Stomach (tissue), 9 donors: ENCODE results near the gene R3HDM2. TPM values are rescaled to one million over a fixed set of nuclear protein-coding genes. Genes with fewer than 3 reads are reported as not detected.
A peak's percentile ranks its signal among the peaks of the same experiment; 100 is the strongest.

Experiments
- DNase-seq, 2 donors: peaks; one replicate each; pipeline versions ENCODE4 v3.0.0 to v3.0.0-alpha.2; 2013 to 2019
- H3K27ac ChIP-seq, 5 donors: fragments of 200-600 bp in 4 of 5; sonication (generic) in 4 of 5; one replicate each; pipeline ENCODE4 v1.5.1; 2013 to 2019; ENCODE audit warnings: mild to moderate bottlenecking in 1 of 5, moderate library complexity in 1 of 5
- H3K27me3 ChIP-seq, 3 donors: fragments of 200-600 bp; sonication (generic); one replicate each; pipeline ENCODE4 v1.5.1; 2017 to 2019; ENCODE audit warnings: mixed run types in 1 of 3
- H3K36me3 ChIP-seq, 4 donors: fragments of 200-600 bp; sonication (generic); 1 replicate in 3 of 4; 2 replicates in 1 of 4; pipeline ENCODE4 v1.5.1; 2016 to 2019
- H3K4me1 ChIP-seq, 4 donors: fragments of 200-600 bp; sonication (generic); one replicate each; pipeline ENCODE4 v1.5.1; 2016 to 2019
- H3K4me3 ChIP-seq, 4 donors: fragments of 200-600 bp; sonication (generic) in 3 of 4; one replicate each; pipeline ENCODE4 v1.5.1; 2016 to 2019; ENCODE audit warnings: mild to moderate bottlenecking in 1 of 4
- H3K9me3 ChIP-seq, 4 donors: fragments of 200-600 bp; sonication (generic); one replicate each; pipeline ENCODE4 v1.5.1; 2016 to 2019
- EP300 ChIP-seq: sonication (generic); formaldehyde crosslinking; IDR thresholded peaks from one replicate; pipeline ENCODE4 v1.6.1; 2017; ENCODE audit warnings: antibody characterized with exemption
- POLR2A ChIP-seq, 4 donors: fragments of 450-650 bp; IDR thresholded peaks; one replicate each; pipeline ENCODE4 v1.6.1; 2016; ENCODE audit warnings: antibody characterized with exemption in 4 of 4, control low read depth in 2 of 4, mild to moderate bottlenecking in 1 of 4, moderate library complexity in 1 of 4
- POLR2AphosphoS5 ChIP-seq, 3 donors: sonication (generic); formaldehyde crosslinking; IDR thresholded peaks; one replicate each; pipeline ENCODE4 v1.6.1; 2016; ENCODE audit warnings: antibody characterized with exemption in 3 of 3
- WGBS, 5 donors: extraction: QIAGEN DNeasy Blood & Tissue Kit in 3 of 5; methylation state at CpG; one replicate each; pipeline versions ENCODE4 v1.1.5 to v1.1.7; 2013 to 2018; 5-methylcytosine and 5-hydroxymethylcytosine counted together
- intact Hi-C: fragments of 100-400 bp; cut with DNase I; formaldehyde crosslinking; loops from one replicate; pipeline ENCODE4 v1.15.1; 2023; ENCODE audit warnings: low total_unique reads
- polyA plus RNA-seq, 3 donors: library from polyadenylated mRNA; stranded (reverse); fragments of 200-250 nt; gene quantifications; one replicate each; pipeline ENCODE4 v1.2.3, GENCODE V29; 2013
- total RNA-seq, 5 donors: library from RNA; depleted of rRNA; stranded (reverse); fragments of >200 nt; gene quantifications; one replicate each; pipeline versions ENCODE4 v1.1.0 to v1.2.3, GENCODE V29; 2014 to 2016
- TF ChIP-seq, protein P1 (sequence below), 7 experiments: fragments of 450-650 bp in 4 of 7; fragments of 200-600 bp in 3 of 7; sonication (generic) in 3 of 7; IDR thresholded peaks; one replicate each; pipeline ENCODE4 v1.5.1; 2016 to 2019; ENCODE audit warnings: antibody characterized with exemption in 7 of 7, control low read depth in 2 of 7, mild to moderate bottlenecking in 1 of 7
- donor health status: healthy with polysubstance abuse.
- donor health status: Bipolar disorder and iron deficiency.
- donor health status: healthy.

R3HDM2 gene
- total and polyA plus RNA-seq, 8 donors: 12.4 to 64.3 (median 24.5) TPM

- no peaks in the 10 kb centered on the region for H3K9me3 ChIP-seq
- DNase-seq: no peak
- peaks cover 18 to 45% (median 35%) of the 10 kb centered on the region in 4 donors for H3K4me1 ChIP-seq
- intact Hi-C loops: no loop called here
- H3K4me3 ChIP-seq: no peak overlapping the region
- H3K36me3 ChIP-seq: no peaks in the 10 kb centered on the region
- 31 to 70% (median 50%) methylated on average over 1 of the region's 1 CpG for WGBS, 5 donors
- peaks cover 46 to 100% (median 95%) of the 10 kb centered on the region in 3 donors for H3K27me3 ChIP-seq
- H3K27ac ChIP-seq: no peak overlapping the region
- no peak for TF ChIP-seq POLR2AphosphoS5 (IDR thresholded peaks at IDR 0.05)
- no peak for TF ChIP-seq EP300
- no peak for TF ChIP-seq POLR2A (IDR thresholded peaks at IDR 0.05)
- TF ChIP-seq, protein P1, sequence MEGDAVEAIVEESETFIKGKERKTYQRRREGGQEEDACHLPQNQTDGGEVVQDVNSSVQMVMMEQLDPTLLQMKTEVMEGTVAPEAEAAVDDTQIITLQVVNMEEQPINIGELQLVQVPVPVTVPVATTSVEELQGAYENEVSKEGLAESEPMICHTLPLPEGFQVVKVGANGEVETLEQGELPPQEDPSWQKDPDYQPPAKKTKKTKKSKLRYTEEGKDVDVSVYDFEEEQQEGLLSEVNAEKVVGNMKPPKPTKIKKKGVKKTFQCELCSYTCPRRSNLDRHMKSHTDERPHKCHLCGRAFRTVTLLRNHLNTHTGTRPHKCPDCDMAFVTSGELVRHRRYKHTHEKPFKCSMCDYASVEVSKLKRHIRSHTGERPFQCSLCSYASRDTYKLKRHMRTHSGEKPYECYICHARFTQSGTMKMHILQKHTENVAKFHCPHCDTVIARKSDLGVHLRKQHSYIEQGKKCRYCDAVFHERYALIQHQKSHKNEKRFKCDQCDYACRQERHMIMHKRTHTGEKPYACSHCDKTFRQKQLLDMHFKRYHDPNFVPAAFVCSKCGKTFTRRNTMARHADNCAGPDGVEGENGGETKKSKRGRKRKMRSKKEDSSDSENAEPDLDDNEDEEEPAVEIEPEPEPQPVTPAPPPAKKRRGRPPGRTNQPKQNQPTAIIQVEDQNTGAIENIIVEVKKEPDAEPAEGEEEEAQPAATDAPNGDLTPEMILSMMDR (IDR thresholded peaks at IDR 0.05): no peak
Measured at GRCh38 chr12:57220770-57221168, 210.1 kb downstream of the R3HDM2 start.

- H3K9me3 ChIP-seq: no peaks in the 10 kb centered on the region
- DNase-seq: no peak
- WGBS, 5 donors: 5 to 10% (median 7%) methylated on average over 28 to 38 of the region's 38 CpGs
- intact Hi-C loops: no loop called here
- H3K4me3 ChIP-seq: no peak overlapping the region
- peaks cover 19 to 45% (median 33%) of the 10 kb centered on the region in 4 donors for H3K4me1 ChIP-seq
- H3K36me3 ChIP-seq: no peaks in the 10 kb centered on the region
- H3K27me3 ChIP-seq: peaks cover 46 to 100% (median 95%) of the 10 kb centered on the region in 3 donors
- no peak overlapping the region for H3K27ac ChIP-seq
- TF ChIP-seq, protein P1 (IDR thresholded peaks at IDR 0.05): no peak
- no peak for TF ChIP-seq EP300
- no peak for TF ChIP-seq POLR2AphosphoS5 (IDR thresholded peaks at IDR 0.05)
- no peak for TF ChIP-seq POLR2A (IDR thresholded peaks at IDR 0.05)
Measured at GRCh38 chr12:57219993-57220754, 210.7 kb downstream of the R3HDM2 start.

GRCh38 chr12:57219205-57219992 lies 211.4 kb downstream of the R3HDM2 start:
- no peak overlapping the region for H3K27ac ChIP-seq
- WGBS, 5 donors: 55 to 72% (median 69%) methylated on average over 12 to 14 of the region's 14 CpGs
- peaks cover 19 to 44% (median 29%) of the 10 kb centered on the region in 4 donors for H3K4me1 ChIP-seq
- H3K4me3 ChIP-seq: no peak overlapping the region
- H3K9me3 ChIP-seq: no peaks in the 10 kb centered on the region
- no peaks in the 10 kb centered on the region for H3K36me3 ChIP-seq
- no peak for DNase-seq
- H3K27me3 ChIP-seq: peaks cover 43 to 100% (median 95%) of the 10 kb centered on the region in 3 donors
- intact Hi-C loops: no loop called here
- TF ChIP-seq, protein P1 (IDR thresholded peaks at IDR 0.05): no peak
- TF ChIP-seq POLR2AphosphoS5 (IDR thresholded peaks at IDR 0.05) (no peak), POLR2A (IDR thresholded peaks at IDR 0.05) (no peak), EP300 (no peak)

GRCh38 chr12:57218030-57218853 lies 212.6 kb downstream of the R3HDM2 start:
- H3K27me3 ChIP-seq: peaks cover 37 to 99% (median 88%) of the 10 kb centered on the region in 3 donors
- TF ChIP-seq EP300: no peak
- TF ChIP-seq, protein P1 (IDR thresholded peaks at IDR 0.05): no peak
- no peak for TF ChIP-seq POLR2AphosphoS5 (IDR thresholded peaks at IDR 0.05)
- no peak for TF ChIP-seq POLR2A (IDR thresholded peaks at IDR 0.05)
- no peak overlapping the region for H3K4me3 ChIP-seq
- H3K36me3 ChIP-seq: no peaks in the 10 kb centered on the region
- DNase-seq: peak in 1 of 2 donors; percentile 64
- no peak overlapping the region for H3K27ac ChIP-seq
- H3K9me3 ChIP-seq: no peaks in the 10 kb centered on the region
- WGBS, 5 donors: 55 to 69% (median 64%) methylated on average over 4 to 5 of the region's 5 CpGs
- H3K4me1 ChIP-seq: peaks cover 19 to 55% (median 38%) of the 10 kb centered on the region in 4 donors
- intact Hi-C loops: no loop called here
